PFSK-1 (cell line): Measurements from ENCODE around the gene RDH16.

Source experiments
- POLR2AphosphoS5 ChIP-seq: IDR thresholded peaks from 2 replicates; pipeline ENCODE4 v1.6.1; 2012; ENCODE audit warnings: low read depth, mild to moderate bottlenecking, control low read depth, low read length, moderate library complexity
- REST ChIP-seq, 2 experiments: IDR thresholded peaks; 2 replicates each; pipeline versions ENCODE4 v1.6.1 to v1.8.0; 2011 to 2012; ENCODE audit warnings: low read depth in 2 of 2, low read length in 2 of 2, control low read depth in 1 of 2, inconsistent platforms in 1 of 2, mild to moderate bottlenecking in 1 of 2, moderate library complexity in 1 of 2; ENCODE audit not compliant: insufficient read depth in 1 of 2

- TF ChIP-seq REST (IDR thresholded peaks at IDR 0.05; ENCODE audit: insufficient read depth in 1 of 2, low read depth in 2 of 2, low read length in 2 of 2) = no peak
- TF ChIP-seq POLR2AphosphoS5 = no peak
Observed at GRCh38 chr12:57000393-57000792, 43.0 kb upstream of the RDH16 start.
